HEK293 (cell line): ENCODE data around the gene FAM200B.

Experiments used
- CTCF ChIA-PET: fragments of 350-600 bp; formaldehyde crosslinking; extraction: SDS; loops from one replicate; lab custom pipeline; 2021; ENCODE audit warnings: antibody characterized with exemption; lab: Yijun Ruan, JAX
- POLR2A ChIA-PET: fragments of 300-600 bp; formaldehyde crosslinking; extraction: SDS; loops from one replicate; lab custom pipeline; 2020; ENCODE audit warnings: antibody characterized with exemption, inconsistent platforms; lab: Yijun Ruan, JAX
- H3K27ac ChIP-seq: fragments of 200-500 bp; sonication (Bioruptor generic); 2 replicates; pipeline ENCODE4 v1.5.1; 2014; ENCODE audit warnings: low read depth, low read length, control low read depth, inconsistent platforms; ENCODE audit errors: extremely low read depth
- H3K36me3 ChIP-seq, 2 experiments: fragments of 200-500 bp in 1 of 2; sonication (Bioruptor generic) in 1 of 2; 1 replicate in 1 of 2; 2 replicates in 1 of 2; pipeline ENCODE4 v1.5.1; 2014 to 2017; ENCODE audit warnings: inconsistent platforms in 2 of 2, low read length in 2 of 2; ENCODE audit not compliant: control insufficient read depth in 2 of 2, insufficient read depth in 1 of 2
- H3K4me1 ChIP-seq: fragments of 200-500 bp; sonication (Bioruptor generic); 2 replicates; pipeline ENCODE4 v1.5.1; 2014; ENCODE audit warnings: mild to moderate bottlenecking, low read length, inconsistent platforms; ENCODE audit not compliant: control insufficient read depth, insufficient read depth
- H3K4me3 ChIP-seq: 2 replicates; pipeline ENCODE4 v1.5.1; 2011; ENCODE audit warnings: low read depth, mild to moderate bottlenecking, control low read depth, low read length, moderate library complexity
- H3K9me3 ChIP-seq: fragments of 200-500 bp; sonication (Bioruptor generic); 2 replicates; pipeline ENCODE4 v1.5.1; 2014; ENCODE audit warnings: low read depth, low read length, inconsistent platforms; ENCODE audit not compliant: control insufficient read depth, insufficient read depth
- SCRT1 ChIP-seq: fragments of 450-650 bp; formaldehyde crosslinking; IDR thresholded peaks from 2 replicates; pipeline ENCODE4 v1.5.1; 2016; ENCODE audit warnings: missing biosample characterization, missing genetic modification characterization, borderline replicate concordance
- SCRT2 ChIP-seq: fragments of 450-650 bp; formaldehyde crosslinking; IDR thresholded peaks from 2 replicates; pipeline ENCODE4 v1.5.1; 2016; ENCODE audit warnings: missing biosample characterization, missing genetic modification characterization
- YY1 ChIP-seq: fragments of 450-650 bp; formaldehyde crosslinking; IDR thresholded peaks from 2 replicates; pipeline ENCODE4 v1.5.1; 2018; ENCODE audit warnings: missing biosample characterization, missing genetic modification characterization
- ZFHX2 ChIP-seq: fragments of 450-650 bp; formaldehyde crosslinking; conservative IDR thresholded peaks from 2 replicates; pipeline ENCODE4 v1.5.1; 2016; ENCODE audit warnings: missing biosample characterization, missing genetic modification characterization
- ZNF10 ChIP-seq: fragments of 450-650 bp; formaldehyde crosslinking; IDR thresholded peaks from 2 replicates; pipeline ENCODE4 v1.5.1; 2017; ENCODE audit warnings: missing biosample characterization, missing genetic modification characterization
- ZNF2 ChIP-seq: fragments of 450-650 bp; formaldehyde crosslinking; IDR thresholded peaks from 2 replicates; pipeline ENCODE4 v1.5.1; 2016; ENCODE audit warnings: missing biosample characterization, missing genetic modification characterization
- ZNF223 ChIP-seq: fragments of 450-650 bp; formaldehyde crosslinking; IDR thresholded peaks from 2 replicates; pipeline ENCODE4 v1.5.1; 2016; ENCODE audit warnings: missing biosample characterization, missing genetic modification characterization
- ZNF335 ChIP-seq: fragments of 450-650 bp; formaldehyde crosslinking; conservative IDR thresholded peaks from 2 replicates; pipeline ENCODE4 v1.5.1; 2016; ENCODE audit warnings: missing biosample characterization, missing genetic modification characterization
- ZNF354C ChIP-seq: fragments of 450-650 bp; formaldehyde crosslinking; IDR thresholded peaks from 2 replicates; pipeline ENCODE4 v1.5.1; 2016; ENCODE audit warnings: missing biosample characterization, missing genetic modification characterization, low read depth, borderline replicate concordance
- ZNF404 ChIP-seq: fragments of 450-650 bp; formaldehyde crosslinking; IDR thresholded peaks from 2 replicates; pipeline ENCODE4 v1.5.1; 2017; ENCODE audit warnings: missing biosample characterization, missing genetic modification characterization
- ZNF514 ChIP-seq: fragments of 450-650 bp; formaldehyde crosslinking; IDR thresholded peaks from 2 replicates; pipeline ENCODE4 v1.5.1; 2016; ENCODE audit warnings: missing biosample characterization, missing genetic modification characterization
- ZNF654 ChIP-seq: fragments of 450-650 bp; formaldehyde crosslinking; IDR thresholded peaks from 2 replicates; pipeline ENCODE4 v1.5.1; 2016; ENCODE audit warnings: low read depth, missing biosample characterization, missing genetic modification characterization
- ZNF747 ChIP-seq: fragments of 450-650 bp; formaldehyde crosslinking; IDR thresholded peaks from 2 replicates; pipeline ENCODE4 v1.5.1; 2016; ENCODE audit warnings: missing biosample characterization, missing genetic modification characterization
- ZNF843 ChIP-seq: fragments of 450-650 bp; formaldehyde crosslinking; IDR thresholded peaks from 2 replicates; pipeline ENCODE4 v1.5.1; 2016; ENCODE audit warnings: missing biosample characterization, missing genetic modification characterization
- ZSCAN30 ChIP-seq: fragments of 450-650 bp; IDR thresholded peaks from 2 replicates; pipeline ENCODE4 v1.5.1; 2018; ENCODE audit warnings: missing biosample characterization, mild to moderate bottlenecking, missing genetic modification characterization, moderate library complexity
- TF ChIP-seq, protein P1 (sequence below): fragments of 450-650 bp; formaldehyde crosslinking; IDR thresholded peaks from 2 replicates; pipeline ENCODE4 v1.5.1; 2016; ENCODE audit warnings: missing biosample characterization, missing genetic modification characterization
- TF ChIP-seq, protein P2 (sequence below): fragments of 450-650 bp; formaldehyde crosslinking; conservative IDR thresholded peaks from 2 replicates; pipeline ENCODE4 v1.5.1; 2016; ENCODE audit warnings: low read depth, missing biosample characterization, missing genetic modification characterization
- TF ChIP-seq, protein P3 (sequence below): fragments of 450-650 bp; formaldehyde crosslinking; IDR thresholded peaks from 2 replicates; pipeline ENCODE4 v1.5.1; 2016; ENCODE audit warnings: missing biosample characterization, missing genetic modification characterization
- TF ChIP-seq, protein P4 (sequence below): fragments of 450-650 bp; formaldehyde crosslinking; IDR thresholded peaks from 2 replicates; pipeline ENCODE4 v1.5.1; 2017; ENCODE audit warnings: missing biosample characterization, missing genetic modification characterization
- TF ChIP-seq, protein P5 (sequence below): fragments of 450-650 bp; formaldehyde crosslinking; IDR thresholded peaks from 2 replicates; pipeline ENCODE4 v1.5.1; 2016; ENCODE audit warnings: missing biosample characterization, missing genetic modification characterization
- TF ChIP-seq, protein P6 (sequence below): fragments of 450-650 bp; formaldehyde crosslinking; IDR thresholded peaks from 2 replicates; pipeline ENCODE4 v1.5.1; 2016; ENCODE audit warnings: missing biosample characterization, missing genetic modification characterization
- TF ChIP-seq, protein P7 (sequence below): fragments of 450-650 bp; formaldehyde crosslinking; IDR thresholded peaks from 2 replicates; pipeline ENCODE4 v1.5.1; 2016; ENCODE audit warnings: missing biosample characterization, missing genetic modification characterization

FAM200B gene

DNA sequence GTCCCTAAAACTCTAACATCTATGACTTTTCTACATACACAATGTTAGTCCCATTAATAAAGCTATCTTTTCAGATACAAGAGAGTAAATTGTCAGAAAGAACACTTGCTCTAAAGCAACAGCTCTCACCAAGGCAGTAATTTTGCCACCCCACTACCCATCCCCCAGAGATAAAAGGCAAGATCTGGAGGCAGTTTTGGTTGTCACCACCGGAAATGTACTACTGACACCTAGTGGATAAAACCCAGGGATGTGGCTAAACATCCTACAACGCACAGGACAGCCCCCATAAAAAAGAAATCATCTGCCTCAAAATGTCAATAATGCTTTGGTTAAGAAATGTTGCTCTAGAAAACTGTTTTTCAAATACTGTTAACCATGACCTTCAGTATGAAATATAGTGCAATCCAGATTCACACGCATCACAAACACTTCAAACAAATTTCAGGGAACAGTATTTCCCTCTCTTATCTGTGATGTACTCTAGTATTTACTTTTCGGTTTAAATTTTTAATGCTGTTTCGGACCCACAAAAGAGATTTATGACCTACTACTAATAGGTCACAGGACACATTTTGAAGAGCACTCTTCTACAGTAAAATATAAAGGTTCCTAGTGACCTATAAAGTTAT, 31.6 kb upstream of the FAM200B start:
- H3K9me3 ChIP-seq: no peaks in the 10 kb centered on the region
- ChIA-PET POLR2A (interaction anchor here (0.6 kb wide), 1 partner anchor 45 kb away, joined by 3 read pairs; no protein-coding TSS in a partner anchor), CTCF (interaction anchor here (0.6 to 1.5 kb wide), 7 partner anchors 12 to 790 kb away, joined by 3 to 11 read pairs (median 4); partner anchors contain the start of gene CC2D2A)
- H3K36me3 ChIP-seq: no peaks in the 10 kb centered on the region
- no peak overlapping the region for H3K4me3 ChIP-seq
- 0 out of 2 replicates have a peak, but pooled peaks cover 4% of the 10 kb centered on the region for H3K4me1 ChIP-seq
- no peak overlapping the region for H3K27ac ChIP-seq
- TF ChIP-seq, protein P1, sequence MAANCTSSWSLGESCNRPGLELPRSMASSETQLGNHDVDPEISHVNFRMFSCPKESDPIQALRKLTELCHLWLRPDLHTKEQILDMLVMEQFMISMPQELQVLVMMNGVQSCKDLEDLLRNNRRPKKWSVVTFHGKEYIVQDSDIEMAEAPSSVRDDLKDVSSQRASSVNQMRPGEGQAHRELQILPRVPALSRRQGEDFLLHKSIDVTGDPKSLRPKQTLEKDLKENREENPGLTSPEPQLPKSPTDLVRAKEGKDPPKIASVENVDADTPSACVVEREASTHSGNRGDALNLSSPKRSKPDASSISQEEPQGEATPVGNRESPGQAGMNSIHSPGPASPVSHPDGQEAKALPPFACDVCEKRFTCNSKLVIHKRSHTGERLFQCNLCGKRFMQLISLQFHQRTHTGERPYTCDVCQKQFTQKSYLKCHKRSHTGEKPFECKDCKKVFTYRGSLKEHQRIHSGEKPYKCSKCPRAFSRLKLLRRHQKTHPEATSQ (tag by site-specific recombination): no peak
- TF ChIP-seq, protein P2, sequence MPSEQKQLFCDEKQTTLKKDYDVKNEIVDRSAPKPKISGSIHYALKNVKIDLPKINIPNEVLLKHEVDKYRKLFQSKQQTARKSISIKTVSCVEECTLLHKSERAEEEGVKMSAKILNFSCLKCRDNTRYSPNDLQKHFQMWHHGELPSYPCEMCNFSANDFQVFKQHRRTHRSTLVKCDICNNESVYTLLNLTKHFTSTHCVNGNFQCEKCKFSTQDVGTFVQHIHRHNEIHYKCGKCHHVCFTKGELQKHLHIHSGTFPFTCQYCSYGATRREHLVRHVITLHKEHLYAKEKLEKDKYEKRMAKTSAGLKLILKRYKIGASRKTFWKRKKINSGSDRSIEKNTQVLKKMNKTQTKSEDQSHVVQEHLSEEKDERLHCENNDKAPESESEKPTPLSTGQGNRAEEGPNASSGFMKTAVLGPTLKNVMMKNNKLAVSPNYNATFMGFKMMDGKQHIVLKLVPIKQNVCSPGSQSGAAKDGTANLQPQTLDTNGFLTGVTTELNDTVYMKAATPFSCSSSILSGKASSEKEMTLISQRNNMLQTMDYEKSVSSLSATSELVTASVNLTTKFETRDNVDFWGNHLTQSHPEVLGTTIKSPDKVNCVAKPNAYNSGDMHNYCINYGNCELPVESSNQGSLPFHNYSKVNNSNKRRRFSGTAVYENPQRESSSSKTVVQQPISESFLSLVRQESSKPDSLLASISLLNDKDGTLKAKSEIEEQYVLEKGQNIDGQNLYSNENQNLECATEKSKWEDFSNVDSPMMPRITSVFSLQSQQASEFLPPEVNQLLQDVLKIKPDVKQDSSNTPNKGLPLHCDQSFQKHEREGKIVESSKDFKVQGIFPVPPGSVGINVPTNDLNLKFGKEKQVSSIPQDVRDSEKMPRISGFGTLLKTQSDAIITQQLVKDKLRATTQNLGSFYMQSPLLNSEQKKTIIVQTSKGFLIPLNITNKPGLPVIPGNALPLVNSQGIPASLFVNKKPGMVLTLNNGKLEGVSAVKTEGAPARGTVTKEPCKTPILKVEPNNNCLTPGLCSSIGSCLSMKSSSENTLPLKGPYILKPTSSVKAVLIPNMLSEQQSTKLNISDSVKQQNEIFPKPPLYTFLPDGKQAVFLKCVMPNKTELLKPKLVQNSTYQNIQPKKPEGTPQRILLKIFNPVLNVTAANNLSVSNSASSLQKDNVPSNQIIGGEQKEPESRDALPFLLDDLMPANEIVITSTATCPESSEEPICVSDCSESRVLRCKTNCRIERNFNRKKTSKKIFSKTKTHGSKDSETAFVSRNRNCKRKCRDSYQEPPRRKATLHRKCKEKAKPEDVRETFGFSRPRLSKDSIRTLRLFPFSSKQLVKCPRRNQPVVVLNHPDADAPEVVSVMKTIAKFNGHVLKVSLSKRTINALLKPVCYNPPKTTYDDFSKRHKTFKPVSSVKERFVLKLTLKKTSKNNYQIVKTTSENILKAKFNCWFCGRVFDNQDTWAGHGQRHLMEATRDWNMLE (tag by site-specific recombination): no peak
- TF ChIP-seq ZNF404 (tag by site-specific recombination): no peak
- TF ChIP-seq ZNF843: no peak
- TF ChIP-seq ZSCAN30: peak; percentile 58; the same call in 1 of the 2 replicates
- TF ChIP-seq ZNF10 (tag by site-specific recombination): no peak
- TF ChIP-seq, protein P3, sequence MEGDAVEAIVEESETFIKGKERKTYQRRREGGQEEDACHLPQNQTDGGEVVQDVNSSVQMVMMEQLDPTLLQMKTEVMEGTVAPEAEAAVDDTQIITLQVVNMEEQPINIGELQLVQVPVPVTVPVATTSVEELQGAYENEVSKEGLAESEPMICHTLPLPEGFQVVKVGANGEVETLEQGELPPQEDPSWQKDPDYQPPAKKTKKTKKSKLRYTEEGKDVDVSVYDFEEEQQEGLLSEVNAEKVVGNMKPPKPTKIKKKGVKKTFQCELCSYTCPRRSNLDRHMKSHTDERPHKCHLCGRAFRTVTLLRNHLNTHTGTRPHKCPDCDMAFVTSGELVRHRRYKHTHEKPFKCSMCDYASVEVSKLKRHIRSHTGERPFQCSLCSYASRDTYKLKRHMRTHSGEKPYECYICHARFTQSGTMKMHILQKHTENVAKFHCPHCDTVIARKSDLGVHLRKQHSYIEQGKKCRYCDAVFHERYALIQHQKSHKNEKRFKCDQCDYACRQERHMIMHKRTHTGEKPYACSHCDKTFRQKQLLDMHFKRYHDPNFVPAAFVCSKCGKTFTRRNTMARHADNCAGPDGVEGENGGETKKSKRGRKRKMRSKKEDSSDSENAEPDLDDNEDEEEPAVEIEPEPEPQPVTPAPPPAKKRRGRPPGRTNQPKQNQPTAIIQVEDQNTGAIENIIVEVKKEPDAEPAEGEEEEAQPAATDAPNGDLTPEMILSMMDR: peak; percentile 32
- TF ChIP-seq ZFHX2 (tag by site-specific recombination): no peak
- no peak for TF ChIP-seq ZNF514 (tag by site-specific recombination)
- no peak for TF ChIP-seq SCRT1 (tag by site-specific recombination)
- TF ChIP-seq ZNF747 (tag by site-specific recombination): no peak
- TF ChIP-seq ZNF335: peak; percentile 68
- TF ChIP-seq, protein P4, sequence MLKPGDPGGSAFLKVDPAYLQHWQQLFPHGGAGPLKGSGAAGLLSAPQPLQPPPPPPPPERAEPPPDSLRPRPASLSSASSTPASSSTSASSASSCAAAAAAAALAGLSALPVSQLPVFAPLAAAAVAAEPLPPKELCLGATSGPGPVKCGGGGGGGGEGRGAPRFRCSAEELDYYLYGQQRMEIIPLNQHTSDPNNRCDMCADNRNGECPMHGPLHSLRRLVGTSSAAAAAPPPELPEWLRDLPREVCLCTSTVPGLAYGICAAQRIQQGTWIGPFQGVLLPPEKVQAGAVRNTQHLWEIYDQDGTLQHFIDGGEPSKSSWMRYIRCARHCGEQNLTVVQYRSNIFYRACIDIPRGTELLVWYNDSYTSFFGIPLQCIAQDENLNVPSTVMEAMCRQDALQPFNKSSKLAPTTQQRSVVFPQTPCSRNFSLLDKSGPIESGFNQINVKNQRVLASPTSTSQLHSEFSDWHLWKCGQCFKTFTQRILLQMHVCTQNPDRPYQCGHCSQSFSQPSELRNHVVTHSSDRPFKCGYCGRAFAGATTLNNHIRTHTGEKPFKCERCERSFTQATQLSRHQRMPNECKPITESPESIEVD (tag by site-specific recombination): peak; percentile 80
- TF ChIP-seq ZNF654 (tag by site-specific recombination): peak; percentile 86
- TF ChIP-seq, protein P5, sequence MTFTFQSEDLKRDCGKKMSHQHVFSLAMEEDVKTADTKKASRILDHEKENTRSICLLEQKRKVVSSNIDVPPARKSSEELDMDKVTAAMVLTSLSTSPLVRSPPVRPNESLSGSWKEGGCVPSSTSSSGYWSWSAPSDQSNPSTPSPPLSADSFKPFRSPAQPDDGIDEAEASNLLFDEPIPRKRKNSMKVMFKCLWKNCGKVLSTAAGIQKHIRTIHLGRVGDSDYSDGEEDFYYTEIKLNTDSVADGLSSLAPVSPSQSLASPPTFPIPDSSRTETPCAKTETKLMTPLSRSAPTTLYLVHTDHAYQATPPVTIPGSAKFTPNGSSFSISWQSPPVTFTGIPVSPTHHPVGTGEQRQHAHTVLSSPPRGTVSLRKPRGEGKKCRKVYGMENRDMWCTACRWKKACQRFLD (tag by site-specific recombination): no peak
- TF ChIP-seq, protein P6, sequence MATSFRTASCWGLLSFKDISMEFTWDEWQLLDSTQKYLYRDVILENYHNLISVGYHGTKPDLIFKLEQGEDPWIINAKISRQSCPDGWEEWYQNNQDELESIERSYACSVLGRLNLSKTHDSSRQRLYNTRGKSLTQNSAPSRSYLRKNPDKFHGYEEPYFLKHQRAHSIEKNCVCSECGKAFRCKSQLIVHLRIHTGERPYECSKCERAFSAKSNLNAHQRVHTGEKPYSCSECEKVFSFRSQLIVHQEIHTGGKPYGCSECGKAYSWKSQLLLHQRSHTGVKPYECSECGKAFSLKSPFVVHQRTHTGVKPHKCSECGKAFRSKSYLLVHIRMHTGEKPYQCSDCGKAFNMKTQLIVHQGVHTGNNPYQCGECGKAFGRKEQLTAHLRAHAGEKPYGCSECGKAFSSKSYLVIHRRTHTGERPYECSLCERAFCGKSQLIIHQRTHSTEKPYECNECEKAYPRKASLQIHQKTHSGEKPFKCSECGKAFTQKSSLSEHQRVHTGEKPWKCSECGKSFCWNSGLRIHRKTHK (tag by site-specific recombination): no peak
- no peak for TF ChIP-seq ZNF223
- peak; percentile 35; the same call in 1 of the 2 replicates for TF ChIP-seq SCRT2
- TF ChIP-seq ZNF2: peak; percentile 55; the same call in 1 of the 2 replicates
- TF ChIP-seq ZNF354C (tag by site-specific recombination): no peak
- no peak for TF ChIP-seq YY1 (tag by site-specific recombination)
- TF ChIP-seq, protein P7, sequence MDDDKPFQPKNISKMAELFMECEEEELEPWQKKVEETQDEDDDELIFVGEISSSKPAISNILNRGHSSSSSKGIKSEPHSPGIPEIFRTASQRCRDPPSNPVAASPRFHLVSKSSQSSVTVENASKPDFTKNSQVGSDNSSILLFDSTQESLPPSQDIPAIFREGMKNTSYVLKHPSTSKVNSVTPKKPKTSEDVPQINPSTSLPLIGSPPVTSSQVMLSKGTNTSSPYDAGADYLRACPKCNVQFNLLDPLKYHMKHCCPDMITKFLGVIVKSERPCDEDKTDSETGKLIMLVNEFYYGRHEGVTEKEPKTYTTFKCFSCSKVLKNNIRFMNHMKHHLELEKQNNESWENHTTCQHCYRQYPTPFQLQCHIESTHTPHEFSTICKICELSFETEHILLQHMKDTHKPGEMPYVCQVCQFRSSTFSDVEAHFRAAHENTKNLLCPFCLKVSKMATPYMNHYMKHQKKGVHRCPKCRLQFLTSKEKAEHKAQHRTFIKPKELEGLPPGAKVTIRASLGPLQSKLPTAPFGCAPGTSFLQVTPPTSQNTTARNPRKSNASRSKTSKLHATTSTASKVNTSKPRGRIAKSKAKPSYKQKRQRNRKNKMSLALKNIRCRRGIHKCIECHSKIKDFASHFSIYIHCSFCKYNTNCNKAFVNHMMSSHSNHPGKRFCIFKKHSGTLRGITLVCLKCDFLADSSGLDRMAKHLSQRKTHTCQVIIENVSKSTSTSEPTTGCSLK: no peak
